ENCODE data around the gene SF3B5.

The SF3B5 gene

GRCh38 chr6:144131248-144131709, 35.9 kb upstream of the SF3B5 start:
- ChIA-PET POLR2A (no interaction called here), CTCF (no interaction called here)
- no peak for DNase-seq (ENCODE audit: extremely low spot score)
- TF ChIP-seq TARDBP (IDR thresholded peaks at IDR 0.05) = no peak
- no peak for TF ChIP-seq NFRKB (IDR thresholded peaks at IDR 0.05)
- no peak for TF ChIP-seq LEF1 (IDR thresholded peaks at IDR 0.05; ENCODE audit: borderline replicate concordance)
- no peak for TF ChIP-seq ELF4 (IDR thresholded peaks at IDR 0.05)
- TF ChIP-seq FOXM1 (IDR thresholded peaks at IDR 0.05; ENCODE audit: borderline replicate concordance) = no peak
- no peak for TF ChIP-seq L3MBTL2 (conservative IDR thresholded peaks at IDR 0.05)
- no peak for TF ChIP-seq FOXA1 (IDR thresholded peaks at IDR 0.05)
- no peak for TF ChIP-seq HDGF (IDR thresholded peaks at IDR 0.05; ENCODE audit: borderline replicate concordance)
- no peak for TF ChIP-seq CTBP1 (IDR thresholded peaks at IDR 0.05; ENCODE audit: borderline replicate concordance)

GRCh38 chr6:144129469-144129868, 34.1 kb upstream of the SF3B5 start:
- TF ChIP-seq FOXK2 (IDR thresholded peaks at IDR 0.05) (no peak), LEF1 (IDR thresholded peaks at IDR 0.05; ENCODE audit: borderline replicate concordance) (no peak), HDGF (IDR thresholded peaks at IDR 0.05; ENCODE audit: borderline replicate concordance) (no peak)
- ChIA-PET CTCF (no interaction called here), POLR2A (no interaction called here)
- DNase-seq (ENCODE audit: extremely low spot score) = no peak

- TF ChIP-seq FOXK2 (IDR thresholded peaks at IDR 0.05) (no peak), NFRKB (IDR thresholded peaks at IDR 0.05) (no peak), PKNOX1 (IDR thresholded peaks at IDR 0.05) (no peak), SUZ12 (IDR thresholded peaks at IDR 0.05) (no peak), FOXA1 (IDR thresholded peaks at IDR 0.05) (no peak), CTBP1 (IDR thresholded peaks at IDR 0.05; ENCODE audit: borderline replicate concordance) (no peak), TARDBP (IDR thresholded peaks at IDR 0.05) (no peak), BHLHE40 (IDR thresholded peaks at IDR 0.05; ENCODE audit: borderline replicate concordance) (no peak), HDGF (IDR thresholded peaks at IDR 0.05; ENCODE audit: borderline replicate concordance) (no peak), ZNF384 (IDR thresholded peaks at IDR 0.05) (no peak), LEF1 (IDR thresholded peaks at IDR 0.05; ENCODE audit: borderline replicate concordance) (no peak), L3MBTL2 (conservative IDR thresholded peaks at IDR 0.05) (no peak), FOXM1 (IDR thresholded peaks at IDR 0.05; ENCODE audit: borderline replicate concordance) (no peak)
- no peak for DNase-seq (ENCODE audit: extremely low spot score)
- ChIA-PET POLR2A (no interaction called here), CTCF (interaction anchor here (0.7 kb wide), 1 partner anchor 1268 kb away, joined by 3 read pairs; no protein-coding TSS in a partner anchor)
Observed at GRCh38 chr6:144127097-144127496, 31.7 kb upstream of the SF3B5 start.

- POLR2A ChIA-PET = no interaction called here
- TF ChIP-seq TARDBP (IDR thresholded peaks at IDR 0.05) (no peak), ELF4 (IDR thresholded peaks at IDR 0.05) (no peak), HDGF (IDR thresholded peaks at IDR 0.05; ENCODE audit: borderline replicate concordance) (no peak), BHLHE40 (IDR thresholded peaks at IDR 0.05; ENCODE audit: borderline replicate concordance) (no peak), FOXA1 (IDR thresholded peaks at IDR 0.05) (no peak), PKNOX1 (IDR thresholded peaks at IDR 0.05) (no peak), L3MBTL2 (conservative IDR thresholded peaks at IDR 0.05) (no peak), LEF1 (IDR thresholded peaks at IDR 0.05; ENCODE audit: borderline replicate concordance) (no peak)
- no peak for DNase-seq (ENCODE audit: extremely low spot score)
- CTCF ChIA-PET = no interaction called here
Observed at GRCh38 chr6:144123836-144124235, 28.5 kb upstream of the SF3B5 start.

- CTCF ChIA-PET = no interaction called here
- DNase-seq (ENCODE audit: extremely low spot score) = no peak
- no peak for TF ChIP-seq ARNT (IDR thresholded peaks at IDR 0.05)
- TF ChIP-seq NFRKB (IDR thresholded peaks at IDR 0.05) = no peak
- no peak for TF ChIP-seq FOXM1 (IDR thresholded peaks at IDR 0.05; ENCODE audit: borderline replicate concordance)
- no peak for TF ChIP-seq SUZ12 (IDR thresholded peaks at IDR 0.05)
- no peak for TF ChIP-seq ELF4 (IDR thresholded peaks at IDR 0.05)
- no peak for TF ChIP-seq FOXK2 (IDR thresholded peaks at IDR 0.05)
- no peak for TF ChIP-seq SP1 (IDR thresholded peaks at IDR 0.05)
- TF ChIP-seq ZNF384 (IDR thresholded peaks at IDR 0.05) = no peak
- no peak for TF ChIP-seq HDGF (IDR thresholded peaks at IDR 0.05; ENCODE audit: borderline replicate concordance)
- TF ChIP-seq LEF1 (IDR thresholded peaks at IDR 0.05; ENCODE audit: borderline replicate concordance) = no peak
- no peak for TF ChIP-seq L3MBTL2 (conservative IDR thresholded peaks at IDR 0.05)
- TF ChIP-seq TARDBP (IDR thresholded peaks at IDR 0.05) = no peak
- TF ChIP-seq BHLHE40 (IDR thresholded peaks at IDR 0.05; ENCODE audit: borderline replicate concordance) = no peak
- no peak for TF ChIP-seq CTBP1 (IDR thresholded peaks at IDR 0.05; ENCODE audit: borderline replicate concordance)
- TF ChIP-seq PKNOX1 (IDR thresholded peaks at IDR 0.05) = no peak
- no peak for TF ChIP-seq FOXA1 (IDR thresholded peaks at IDR 0.05)
- POLR2A ChIA-PET = no interaction called here
Observed at GRCh38 chr6:144123421-144123820, 28.0 kb upstream of the SF3B5 start.

- ChIA-PET CTCF (no interaction called here), POLR2A (no interaction called here)
- no peak for DNase-seq (ENCODE audit: extremely low spot score)
- TF ChIP-seq CTBP1 (IDR thresholded peaks at IDR 0.05; ENCODE audit: borderline replicate concordance) (no peak), FOXM1 (IDR thresholded peaks at IDR 0.05; ENCODE audit: borderline replicate concordance) (no peak), FOXA1 (IDR thresholded peaks at IDR 0.05) (no peak), SUZ12 (IDR thresholded peaks at IDR 0.05) (no peak), L3MBTL2 (conservative IDR thresholded peaks at IDR 0.05) (no peak), FOXK2 (IDR thresholded peaks at IDR 0.05) (no peak), BHLHE40 (IDR thresholded peaks at IDR 0.05; ENCODE audit: borderline replicate concordance) (no peak), HDGF (IDR thresholded peaks at IDR 0.05; ENCODE audit: borderline replicate concordance) (no peak), TARDBP (IDR thresholded peaks at IDR 0.05) (no peak), PKNOX1 (IDR thresholded peaks at IDR 0.05) (no peak), LEF1 (IDR thresholded peaks at IDR 0.05; ENCODE audit: borderline replicate concordance) (no peak), ZNF384 (IDR thresholded peaks at IDR 0.05) (no peak), ELF4 (IDR thresholded peaks at IDR 0.05) (no peak), SP1 (IDR thresholded peaks at IDR 0.05) (no peak), ARNT (IDR thresholded peaks at IDR 0.05) (no peak), NFRKB (IDR thresholded peaks at IDR 0.05) (no peak)
Observed at GRCh38 chr6:144122861-144123260, 27.5 kb upstream of the SF3B5 start.
